ENCODE measurements around the gene ARSD. TPM values are rescaled to one million over a fixed set of nuclear protein-coding genes. Genes with fewer than 3 reads are reported as not detected.

ARSD gene
- total RNA-seq, 1 experiment from 2014 or later, result 10.3 TPM

DNA sequence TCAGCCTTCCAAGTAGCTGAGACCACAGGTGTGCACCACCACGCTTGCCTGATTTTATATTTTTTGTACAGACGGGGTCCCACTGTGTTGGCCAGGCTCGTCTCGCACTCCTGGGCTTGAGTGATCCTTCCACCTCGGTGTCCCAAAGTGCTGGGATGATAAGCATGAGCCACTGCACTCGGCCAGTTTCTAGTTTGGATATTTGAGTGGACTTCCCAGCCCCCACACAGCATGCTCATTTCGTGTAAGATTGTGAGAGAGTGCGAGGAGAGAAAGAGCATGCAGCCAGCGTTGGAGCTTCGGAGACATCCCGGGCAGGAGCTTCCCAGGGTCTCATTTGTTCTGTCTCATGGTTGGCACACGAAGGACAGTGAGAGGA, 31.8 kb downstream of the ARSD start:
- Mint-ChIP-seq H3K4me3 (peak overlapping the region in 1 of 2 experiments; percentile 16; a peak in 1 of 5 replicates), H3K27me3 (ENCODE audit: low read depth) (no peaks in the 10 kb centered on the region), H3K9me3 (peaks cover 0 to 4% of the 10 kb centered on the region in 2 experiments; a peak in 1 of 5 replicates), H3K36me3 (ENCODE audit: insufficient read depth in 1 of 3, low read depth in 3 of 3) (peaks cover 12 to 22% (median 22%) of the 10 kb centered on the region in 3 experiments), H3K4me1 (peaks cover 42% of the 10 kb centered on the region in 2 experiments), H3K27ac (peak overlapping the region; percentile 96 to 98 (median 98))
- Histone ChIP-seq H3K4ac (ENCODE audit: low read depth, low read length) (no peak overlapping the region; the same call in 1 of the 2 replicates), H2AFZ (ENCODE audit: low read length) (no peak overlapping the region), H3K23ac (ENCODE audit: insufficient read length, low read depth, low read length) (no peak overlapping the region), H3K56ac (ENCODE audit: insufficient read length, low read depth, low read length) (no peak overlapping the region), H2BK120ac (ENCODE audit: low read depth, low read length, poor library complexity, severe bottlenecking) (peak overlapping the region; percentile 10), H3T11ph (ENCODE audit: low read length) (peak overlapping the region; percentile 8), H4K20me1 (ENCODE audit: control insufficient read depth, insufficient read depth, insufficient read length) (no peaks in the 10 kb centered on the region), H2BK15ac (ENCODE audit: low read depth, low read length) (no peak overlapping the region), H3K9ac (ENCODE audit: extremely low read depth, insufficient read length, low read length) (no peak overlapping the region), H4K8ac (replicated peaks; ENCODE audit: insufficient read length, low read depth, low read length) (no peak overlapping the region), H3K27ac (ENCODE audit: insufficient read length, low read depth, low read length) (peak overlapping the region; percentile 84), H3K4me1 (ENCODE audit: insufficient read depth, low read length) (peaks cover 13% of the 10 kb centered on the region; the same call in 1 of the 2 replicates), H2BK5ac (ENCODE audit: insufficient read length, low read length) (no peak overlapping the region), H3K18ac (ENCODE audit: insufficient read length, low read depth, low read length) (peak overlapping the region; percentile 85), H2BK20ac (ENCODE audit: low read depth, low read length, poor library complexity, severe bottlenecking) (no peak overlapping the region), H3K27me3 (ENCODE audit: insufficient read depth, low read length) (no peaks in the 10 kb centered on the region), H2AK5ac (ENCODE audit: insufficient read length, low read length) (no peak overlapping the region), H3K9me3 (ENCODE audit: control insufficient read depth, low read depth, low read length) (no peaks in the 10 kb centered on the region), H3K79me2 (ENCODE audit: insufficient read depth, low read length) (no peaks in the 10 kb centered on the region), H2BK12ac (ENCODE audit: insufficient read length, low read depth, low read length) (peak overlapping the region; percentile 77), H3K14ac (ENCODE audit: insufficient read depth, low read length) (peak overlapping the region; percentile 81; the same call in 1 of the 2 replicates), H3K79me1 (ENCODE audit: insufficient read depth, low read depth, low read length, poor library complexity, severe bottlenecking) (no peaks in the 10 kb centered on the region), H3K4me2 (ENCODE audit: insufficient read depth, insufficient read length, low read length) (no peak overlapping the region), H3K23me2 (ENCODE audit: insufficient read length, low read depth, low read length, poor library complexity, severe bottlenecking) (no peaks in the 10 kb centered on the region), H4K91ac (ENCODE audit: insufficient read length, low read depth, low read length) (no peak overlapping the region), H4K5ac (ENCODE audit: insufficient read length, low read depth, low read length) (no peak overlapping the region)
- TF ChIP-seq, protein P1, sequence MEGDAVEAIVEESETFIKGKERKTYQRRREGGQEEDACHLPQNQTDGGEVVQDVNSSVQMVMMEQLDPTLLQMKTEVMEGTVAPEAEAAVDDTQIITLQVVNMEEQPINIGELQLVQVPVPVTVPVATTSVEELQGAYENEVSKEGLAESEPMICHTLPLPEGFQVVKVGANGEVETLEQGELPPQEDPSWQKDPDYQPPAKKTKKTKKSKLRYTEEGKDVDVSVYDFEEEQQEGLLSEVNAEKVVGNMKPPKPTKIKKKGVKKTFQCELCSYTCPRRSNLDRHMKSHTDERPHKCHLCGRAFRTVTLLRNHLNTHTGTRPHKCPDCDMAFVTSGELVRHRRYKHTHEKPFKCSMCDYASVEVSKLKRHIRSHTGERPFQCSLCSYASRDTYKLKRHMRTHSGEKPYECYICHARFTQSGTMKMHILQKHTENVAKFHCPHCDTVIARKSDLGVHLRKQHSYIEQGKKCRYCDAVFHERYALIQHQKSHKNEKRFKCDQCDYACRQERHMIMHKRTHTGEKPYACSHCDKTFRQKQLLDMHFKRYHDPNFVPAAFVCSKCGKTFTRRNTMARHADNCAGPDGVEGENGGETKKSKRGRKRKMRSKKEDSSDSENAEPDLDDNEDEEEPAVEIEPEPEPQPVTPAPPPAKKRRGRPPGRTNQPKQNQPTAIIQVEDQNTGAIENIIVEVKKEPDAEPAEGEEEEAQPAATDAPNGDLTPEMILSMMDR (conservative IDR thresholded peaks at IDR 0.05), result no peak
- DNase-seq, result no peak
- WGBS (ENCODE audit: extremely low coverage, insufficient read length, low lambda C conversion rate), result no CpG with 5 or more reads among the region's 12 CpGs
